Fibroblast of villous mesenchyme (primary cell): ENCODE results near the gene MARCHF11. TPM values are rescaled to one million over a fixed set of nuclear protein-coding genes. Genes with fewer than 3 reads are reported as not detected.

ENCODE experiments used
- DNase-seq: peaks from one replicate; pipeline ENCODE4 v3.0.0-alpha.2; 2010; ENCODE audit warnings: low read depth
- H3K4me3 ChIP-seq: 2 replicates; pipeline ENCODE4 v1.5.1; 2011; ENCODE audit warnings: low read depth, mild to moderate bottlenecking, low read length
- total RNA-seq: library from RNA; depleted of rRNA; stranded (reverse); fragments of >200 nt; gene quantifications from 2 replicates; pipeline ENCODE4 v1.2.3, GENCODE V29; 2012
- TF ChIP-seq, protein P1 (sequence below): IDR thresholded peaks from 2 replicates; pipeline ENCODE4 v1.5.1; 2012; ENCODE audit warnings: low read depth, mild to moderate bottlenecking, low read length; ENCODE audit not compliant: insufficient read depth

The MARCHF11 gene
- total RNA-seq, 1 donor = not detected

- DNase-seq = no peak
- H3K4me3 ChIP-seq = no peak overlapping the region
- TF ChIP-seq, protein P1, sequence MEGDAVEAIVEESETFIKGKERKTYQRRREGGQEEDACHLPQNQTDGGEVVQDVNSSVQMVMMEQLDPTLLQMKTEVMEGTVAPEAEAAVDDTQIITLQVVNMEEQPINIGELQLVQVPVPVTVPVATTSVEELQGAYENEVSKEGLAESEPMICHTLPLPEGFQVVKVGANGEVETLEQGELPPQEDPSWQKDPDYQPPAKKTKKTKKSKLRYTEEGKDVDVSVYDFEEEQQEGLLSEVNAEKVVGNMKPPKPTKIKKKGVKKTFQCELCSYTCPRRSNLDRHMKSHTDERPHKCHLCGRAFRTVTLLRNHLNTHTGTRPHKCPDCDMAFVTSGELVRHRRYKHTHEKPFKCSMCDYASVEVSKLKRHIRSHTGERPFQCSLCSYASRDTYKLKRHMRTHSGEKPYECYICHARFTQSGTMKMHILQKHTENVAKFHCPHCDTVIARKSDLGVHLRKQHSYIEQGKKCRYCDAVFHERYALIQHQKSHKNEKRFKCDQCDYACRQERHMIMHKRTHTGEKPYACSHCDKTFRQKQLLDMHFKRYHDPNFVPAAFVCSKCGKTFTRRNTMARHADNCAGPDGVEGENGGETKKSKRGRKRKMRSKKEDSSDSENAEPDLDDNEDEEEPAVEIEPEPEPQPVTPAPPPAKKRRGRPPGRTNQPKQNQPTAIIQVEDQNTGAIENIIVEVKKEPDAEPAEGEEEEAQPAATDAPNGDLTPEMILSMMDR = no peak
Observed at GRCh38 chr5:16082053-16082452, 97.5 kb downstream of the MARCHF11 start.

DNA sequence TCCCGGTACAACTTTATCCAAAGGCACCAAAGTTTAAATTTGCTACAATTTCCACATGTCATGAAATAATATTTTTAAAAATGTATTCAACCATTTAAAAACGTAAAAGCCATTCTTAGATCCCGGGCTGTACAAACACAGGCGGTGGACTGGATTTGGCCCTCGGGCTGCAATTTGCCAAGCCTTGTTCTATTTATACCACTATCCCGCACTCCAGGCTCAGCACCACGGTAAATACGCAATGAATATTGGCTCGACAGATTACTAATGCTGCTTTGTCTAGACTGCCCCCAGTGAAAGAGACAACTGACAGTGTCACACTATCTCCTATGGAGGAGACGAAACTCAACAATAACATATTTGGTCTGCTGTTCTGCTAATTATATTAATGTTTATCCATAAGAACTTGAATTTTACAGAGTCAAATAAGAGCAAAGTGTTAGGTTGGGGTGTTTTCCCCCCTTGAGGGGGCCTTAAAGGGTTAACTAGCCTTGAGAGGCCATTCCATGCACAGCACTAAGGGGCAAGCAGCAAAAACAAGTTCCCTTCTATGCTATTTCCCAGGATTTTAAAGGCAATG lies 98.1 kb downstream of the MARCHF11 start:
- TF ChIP-seq, protein P1 = no peak

GRCh38 chr5:16076657-16077056 lies 102.9 kb downstream of the MARCHF11 start:
- H3K4me3 ChIP-seq = no peak overlapping the region
- TF ChIP-seq, protein P1 = no peak
- DNase-seq = no peak

More for the DNA sequence above, 98.1 kb downstream of the MARCHF11 start:
- no peak overlapping the region for H3K4me3 ChIP-seq
- DNase-seq = no peak

DNA sequence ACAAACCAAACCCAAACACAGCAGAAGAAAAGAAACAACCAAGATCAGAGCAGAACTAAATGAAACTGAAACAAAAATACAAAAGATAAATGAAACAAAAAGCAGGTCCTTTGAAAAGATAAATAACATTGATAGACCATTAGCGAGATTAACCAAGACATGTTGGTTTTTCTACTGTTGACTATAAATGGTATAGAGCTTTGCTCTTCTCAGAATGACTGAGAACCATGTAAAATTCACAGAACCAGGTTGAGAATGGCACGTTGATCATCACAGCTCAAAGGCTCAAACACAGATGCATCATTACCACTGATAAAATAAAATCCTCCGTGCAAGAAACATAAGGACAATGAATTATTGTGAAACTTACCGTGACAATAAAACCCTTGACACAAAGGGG lies 105.2 kb downstream of the MARCHF11 start:
- H3K4me3 ChIP-seq = no peak overlapping the region
- TF ChIP-seq, protein P1 = no peak
- DNase-seq = no peak

DNA sequence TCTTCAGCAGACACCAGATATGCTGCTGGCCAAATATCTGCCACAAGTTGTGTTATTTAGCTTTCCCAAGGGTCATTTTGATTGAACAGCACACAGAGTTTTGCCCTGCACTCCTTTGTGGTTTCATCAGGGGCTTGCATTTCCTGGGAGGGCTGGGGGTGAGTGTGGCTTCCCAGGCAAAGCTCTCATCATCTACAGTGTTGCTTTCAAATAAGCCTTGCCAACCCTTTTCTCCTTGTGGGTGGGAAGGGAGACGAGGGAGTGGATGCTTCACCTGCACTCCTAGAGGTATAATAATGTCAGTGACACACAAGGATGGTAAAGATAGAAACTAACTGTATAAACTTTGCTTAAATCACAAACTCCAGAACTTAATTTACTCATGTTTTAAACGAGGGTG lies 107.0 kb downstream of the MARCHF11 start:
- no peak overlapping the region for H3K4me3 ChIP-seq
- TF ChIP-seq, protein P1 = no peak
- no peak for DNase-seq

DNA sequence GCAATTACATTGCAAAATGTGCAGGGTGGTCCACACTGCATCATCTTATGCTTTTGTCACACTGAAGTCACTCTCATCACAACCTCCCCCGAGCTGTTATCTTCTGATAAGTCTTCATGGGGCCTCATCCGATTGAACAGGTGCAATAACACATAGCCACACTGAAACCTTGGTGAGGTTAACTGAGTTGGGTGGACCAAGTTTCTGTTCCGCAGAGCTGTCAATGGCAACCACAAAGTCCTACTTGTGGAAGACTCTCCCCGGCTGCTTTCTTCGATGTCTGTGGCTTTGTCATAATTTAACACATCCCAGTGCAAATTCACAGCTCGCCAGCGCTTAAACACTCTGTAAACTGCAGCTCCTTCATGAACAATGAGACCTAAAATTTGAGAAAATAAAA lies 112.2 kb downstream of the MARCHF11 start:
- no peak overlapping the region for H3K4me3 ChIP-seq
- TF ChIP-seq, protein P1 = no peak
- no peak for DNase-seq

DNA sequence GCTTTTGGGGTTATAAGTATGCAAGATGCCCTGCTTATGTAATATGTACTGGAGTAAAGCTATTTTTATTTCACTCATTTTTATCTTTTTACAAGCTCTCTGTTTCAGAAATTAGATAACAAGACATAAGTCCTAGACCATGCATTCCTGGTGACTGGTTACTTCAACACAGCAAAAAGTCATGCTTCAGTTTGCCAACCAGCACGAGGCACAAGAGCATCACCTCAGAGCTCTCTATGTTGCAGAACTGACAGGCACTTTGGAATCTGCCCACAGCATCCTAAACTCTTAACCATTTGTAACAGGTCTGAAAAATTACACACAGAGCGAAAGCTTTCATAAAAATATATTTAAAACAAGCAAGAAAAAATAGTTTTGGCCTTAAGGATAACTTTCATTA lies 112.8 kb downstream of the MARCHF11 start:
- no peak overlapping the region for H3K4me3 ChIP-seq
- TF ChIP-seq, protein P1 = no peak
- DNase-seq = no peak
